Measurements from ENCODE around the gene GLOD5.

The GLOD5 gene

DNA sequence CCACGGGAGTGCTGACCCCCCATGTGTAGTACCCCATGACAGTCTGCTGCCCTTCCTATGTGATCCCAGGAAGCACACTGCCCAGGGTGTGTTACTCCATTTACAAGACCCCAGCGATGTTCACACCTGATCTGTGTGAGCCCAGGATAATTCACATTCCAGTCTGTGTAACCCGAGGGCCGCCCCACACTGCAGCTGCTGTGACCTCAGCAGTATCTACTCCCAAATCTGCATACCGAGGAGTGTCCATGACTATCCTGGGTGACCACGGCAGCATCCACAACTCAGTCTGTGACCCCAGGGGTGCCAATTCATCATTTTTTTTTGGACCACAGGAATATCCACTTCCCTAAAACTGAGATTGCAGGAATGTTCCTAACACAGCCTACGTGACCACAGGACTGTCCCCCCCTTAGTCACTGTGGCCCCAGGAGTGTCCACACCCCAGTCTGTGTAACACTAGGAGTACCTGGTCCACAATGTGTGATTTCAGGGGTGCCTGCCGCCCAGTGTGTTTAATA is 7.8 kb upstream of the GLOD5 start:
- Histone ChIP-seq H3K9me3 (ENCODE audit: low read length) (no peaks in the 10 kb centered on the region), H3K27ac (ENCODE audit: low read depth, low read length, poor library complexity, severe bottlenecking) (no peak overlapping the region), H3K27me3 (ENCODE audit: insufficient read depth, low read length) (no peaks in the 10 kb centered on the region), H3K79me2 (ENCODE audit: insufficient read depth, low read length) (no peaks in the 10 kb centered on the region), H3K4me2 (ENCODE audit: low read length) (no peak overlapping the region), H3K4me1 (ENCODE audit: insufficient read depth, low read length, severe bottlenecking) (no peaks in the 10 kb centered on the region), H3K9ac (ENCODE audit: low read length) (no peak overlapping the region), H3K36me3 (ENCODE audit: insufficient read depth, low read length) (no peaks in the 10 kb centered on the region), H3F3A (ENCODE audit: insufficient read depth, low read length) (no peaks in the 10 kb centered on the region), H3K4me3 (ENCODE audit: low read depth, low read length, poor library complexity, severe bottlenecking) (no peak overlapping the region), H4K20me1 (ENCODE audit: insufficient read depth, low read length) (no peaks in the 10 kb centered on the region), H2AFZ (ENCODE audit: low read length) (no peak overlapping the region), H3K9me2 (ENCODE audit: low read depth, low read length) (no peaks in the 10 kb centered on the region)
- no peak for TF ChIP-seq EZH2 (IDR thresholded peaks at IDR 0.05; ENCODE audit: borderline replicate concordance, low read length)
- TF ChIP-seq, protein P1, sequence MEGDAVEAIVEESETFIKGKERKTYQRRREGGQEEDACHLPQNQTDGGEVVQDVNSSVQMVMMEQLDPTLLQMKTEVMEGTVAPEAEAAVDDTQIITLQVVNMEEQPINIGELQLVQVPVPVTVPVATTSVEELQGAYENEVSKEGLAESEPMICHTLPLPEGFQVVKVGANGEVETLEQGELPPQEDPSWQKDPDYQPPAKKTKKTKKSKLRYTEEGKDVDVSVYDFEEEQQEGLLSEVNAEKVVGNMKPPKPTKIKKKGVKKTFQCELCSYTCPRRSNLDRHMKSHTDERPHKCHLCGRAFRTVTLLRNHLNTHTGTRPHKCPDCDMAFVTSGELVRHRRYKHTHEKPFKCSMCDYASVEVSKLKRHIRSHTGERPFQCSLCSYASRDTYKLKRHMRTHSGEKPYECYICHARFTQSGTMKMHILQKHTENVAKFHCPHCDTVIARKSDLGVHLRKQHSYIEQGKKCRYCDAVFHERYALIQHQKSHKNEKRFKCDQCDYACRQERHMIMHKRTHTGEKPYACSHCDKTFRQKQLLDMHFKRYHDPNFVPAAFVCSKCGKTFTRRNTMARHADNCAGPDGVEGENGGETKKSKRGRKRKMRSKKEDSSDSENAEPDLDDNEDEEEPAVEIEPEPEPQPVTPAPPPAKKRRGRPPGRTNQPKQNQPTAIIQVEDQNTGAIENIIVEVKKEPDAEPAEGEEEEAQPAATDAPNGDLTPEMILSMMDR (IDR thresholded peaks at IDR 0.05; ENCODE audit: low read length), result no peak

GRCh38 chrX:48754238-48754637 is 7.3 kb upstream of the GLOD5 start:
- Histone ChIP-seq H3K9me3 (ENCODE audit: low read length) (no peaks in the 10 kb centered on the region), H3K4me1 (ENCODE audit: insufficient read depth, low read length, severe bottlenecking) (no peaks in the 10 kb centered on the region), H3K79me2 (ENCODE audit: insufficient read depth, low read length) (no peaks in the 10 kb centered on the region), H2AFZ (ENCODE audit: low read length) (no peak overlapping the region), H3K27me3 (ENCODE audit: insufficient read depth, low read length) (no peaks in the 10 kb centered on the region), H3K36me3 (ENCODE audit: insufficient read depth, low read length) (no peaks in the 10 kb centered on the region), H3K9ac (ENCODE audit: low read length) (no peak overlapping the region), H3K4me2 (ENCODE audit: low read length) (no peak overlapping the region), H3K4me3 (ENCODE audit: low read depth, low read length, poor library complexity, severe bottlenecking) (no peak overlapping the region), H4K20me1 (ENCODE audit: insufficient read depth, low read length) (no peaks in the 10 kb centered on the region), H3K9me2 (ENCODE audit: low read depth, low read length) (no peaks in the 10 kb centered on the region), H3K27ac (ENCODE audit: low read depth, low read length, poor library complexity, severe bottlenecking) (no peak overlapping the region), H3F3A (ENCODE audit: insufficient read depth, low read length) (no peaks in the 10 kb centered on the region)
- TF ChIP-seq, protein P1 (IDR thresholded peaks at IDR 0.05; ENCODE audit: low read length), result no peak

DNA sequence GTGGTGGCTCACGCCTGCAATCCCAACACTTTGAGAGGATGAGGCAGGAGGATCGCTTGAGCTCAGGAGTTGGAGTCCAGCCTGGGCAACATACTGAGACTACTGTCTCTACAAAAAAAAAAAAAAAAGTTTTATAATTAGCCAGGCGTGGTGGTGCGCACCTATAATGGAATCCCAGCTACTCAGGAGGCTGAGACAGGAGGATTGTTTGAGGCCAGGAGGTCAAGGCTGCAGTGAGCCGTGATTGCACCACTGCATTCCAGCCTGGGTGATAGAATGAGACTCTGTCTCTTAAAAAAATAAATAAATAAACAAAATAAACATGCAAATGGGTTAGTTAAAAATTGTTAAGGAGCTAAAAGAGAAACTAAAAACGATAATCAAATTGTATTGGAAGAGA is 7.7 kb downstream of the GLOD5 start:
- Histone ChIP-seq H2AFZ (ENCODE audit: low read length) (no peak overlapping the region), H3K27ac (ENCODE audit: low read depth, low read length, poor library complexity, severe bottlenecking) (no peak overlapping the region), H3K4me1 (ENCODE audit: insufficient read depth, low read length, severe bottlenecking) (no peaks in the 10 kb centered on the region), H3K36me3 (ENCODE audit: insufficient read depth, low read length) (no peaks in the 10 kb centered on the region), H3K9me2 (ENCODE audit: low read depth, low read length) (no peaks in the 10 kb centered on the region), H3K9ac (ENCODE audit: low read length) (no peak overlapping the region), H3K9me3 (ENCODE audit: low read length) (no peaks in the 10 kb centered on the region), H3F3A (ENCODE audit: insufficient read depth, low read length) (no peaks in the 10 kb centered on the region), H4K20me1 (ENCODE audit: insufficient read depth, low read length) (no peaks in the 10 kb centered on the region), H3K4me2 (ENCODE audit: low read length) (no peak overlapping the region), H3K27me3 (ENCODE audit: insufficient read depth, low read length) (no peaks in the 10 kb centered on the region), H3K4me3 (ENCODE audit: low read depth, low read length, poor library complexity, severe bottlenecking) (no peak overlapping the region), H3K79me2 (ENCODE audit: insufficient read depth, low read length) (no peaks in the 10 kb centered on the region)
- TF ChIP-seq, protein P1 (IDR thresholded peaks at IDR 0.05; ENCODE audit: low read length), result no peak
- no peak for TF ChIP-seq EZH2 (IDR thresholded peaks at IDR 0.05; ENCODE audit: borderline replicate concordance, low read length)
